T-cell (primary cell): ENCODE data around the gene ALKBH1. TPM values are rescaled to one million over a fixed set of nuclear protein-coding genes. Genes with fewer than 3 reads are reported as not detected.

Source experiments
- ATAC-seq, 4 experiments: fragments of 200-7000 bp in 3 of 4; fragments of 150-1000 bp in 1 of 4; cut with Tn5 transposase; replicated peaks in 1 of 4; 1 replicate in 3 of 4; 2 replicates in 1 of 4; pipeline ENCODE4 v1.10.0; 2021; ENCODE audit warnings: moderate library complexity in 3 of 4, mild to moderate bottlenecking in 2 of 4, moderate number of reproducible peaks in 1 of 4
- CTCF ChIA-PET, 2 donors: fragments of 300-600 bp; sonication (Branson Sonifier 250); formaldehyde crosslinking; loops; one replicate each; lab custom pipeline; 2022; ENCODE audit warnings: antibody characterized with exemption in 2 of 2; lab: Charles Lee
- POLR2A ChIA-PET, 2 donors: fragments of 300-600 bp; sonication (Branson Sonifier 250); formaldehyde crosslinking; loops; one replicate each; lab custom pipeline; 2022; ENCODE audit warnings: antibody characterized with exemption in 2 of 2; lab: Charles Lee
- DNase-seq, 35 experiments: peaks; one replicate each; pipeline versions ENCODE4 v3.0.0 to v3.0.0-alpha.2; 2013 to 2023
- H3K27ac ChIP-seq: one replicate; pipeline ENCODE4 v1.5.1; 2013; ENCODE audit warnings: low read length
- H3K27me3 ChIP-seq, 2 experiments: replicated peaks in 1 of 2; 1 replicate in 1 of 2; 2 replicates in 1 of 2; pipeline versions ENCODE4 v1.6.1 to v1.7.0; 2013; ENCODE audit warnings: low read length in 1 of 2, mixed read lengths in 1 of 2; ENCODE audit not compliant: control insufficient read depth in 2 of 2, insufficient read depth in 2 of 2; ENCODE audit errors: extremely low read depth in 1 of 2
- H3K36me3 ChIP-seq, 2 donors: 1 replicate in 1 of 2; 2 replicates in 1 of 2; pipeline versions ENCODE4 v1.6.1 to v1.7.0; 2013; ENCODE audit warnings: low read length in 1 of 2; ENCODE audit not compliant: control insufficient read depth in 2 of 2, insufficient read depth in 1 of 2; ENCODE audit errors: extremely low read depth in 1 of 2
- H3K4me1 ChIP-seq, 2 experiments: 1 replicate in 1 of 2; 2 replicates in 1 of 2; pipeline versions ENCODE4 v1.6.1 to v1.7.0; 2013; ENCODE audit warnings: low read length in 2 of 2, mixed read lengths in 1 of 2; ENCODE audit not compliant: insufficient read depth in 2 of 2, control insufficient read depth in 1 of 2; ENCODE audit errors: extremely low read depth in 1 of 2
- H3K4me3 ChIP-seq, 2 donors: 1 replicate in 1 of 2; 2 replicates in 1 of 2; pipeline versions ENCODE4 v1.5.1 to v1.7.0; 2013; ENCODE audit warnings: mild to moderate bottlenecking in 2 of 2, low read length in 1 of 2, moderate library complexity in 1 of 2; ENCODE audit not compliant: control insufficient read depth in 1 of 2; ENCODE audit errors: extremely low read depth in 1 of 2
- H3K9me3 ChIP-seq: 2 replicates; pipeline ENCODE4 v1.7.0; 2013
- H3K27ac Mint-ChIP-seq, 2 donors: one replicate each; pipeline ENCODE4 v1.8.0; 2020 to 2021; ENCODE audit warnings: mild to moderate bottlenecking in 2 of 2, mixed read lengths in 2 of 2
- H3K27me3 Mint-ChIP-seq, 2 donors: one replicate each; pipeline ENCODE4 v1.8.0; 2021 to 2022; ENCODE audit warnings: mixed read lengths in 2 of 2
- H3K36me3 Mint-ChIP-seq: one replicate; pipeline ENCODE4 v1.8.0; 2021; ENCODE audit warnings: mixed read lengths
- H3K4me1 Mint-ChIP-seq, 3 donors: one replicate each; pipeline ENCODE4 v1.8.0; 2020 to 2022; ENCODE audit warnings: mixed read lengths in 3 of 3, mild to moderate bottlenecking in 1 of 3
- H3K4me3 Mint-ChIP-seq, 3 donors: one replicate each; pipeline ENCODE4 v1.8.0; 2020 to 2022; ENCODE audit warnings: mild to moderate bottlenecking in 3 of 3, mixed read lengths in 3 of 3, moderate library complexity in 3 of 3
- H3K9me3 Mint-ChIP-seq, 3 donors: one replicate each; pipeline ENCODE4 v1.8.0; 2020 to 2022; ENCODE audit warnings: mixed read lengths in 3 of 3
- WGBS: methylation state at CpG from one replicate; pipeline ENCODE4 v1.1.5; 2013; ENCODE audit warnings: missing lambda C conversion rate; ENCODE audit not compliant: insufficient coverage; 5-methylcytosine and 5-hydroxymethylcytosine counted together
- total RNA-seq, 35 experiments: library from RNA in 6 of 35; stranded (reverse) in 6 of 35; fragments of 120-200 nt in 1 of 35; gene quantifications; one replicate each; pipeline versions ENCODE4 v1.2.1 to v1.2.4 and lab custom pipeline; 2013 to 2026

ALKBH1 gene
- total RNA-seq, 5 donors from 2014 or later (not counting 1 experiment from before 2014, with no cell fraction given), result 9.1 to 20.2 (median 17.9) TPM

DNA sequence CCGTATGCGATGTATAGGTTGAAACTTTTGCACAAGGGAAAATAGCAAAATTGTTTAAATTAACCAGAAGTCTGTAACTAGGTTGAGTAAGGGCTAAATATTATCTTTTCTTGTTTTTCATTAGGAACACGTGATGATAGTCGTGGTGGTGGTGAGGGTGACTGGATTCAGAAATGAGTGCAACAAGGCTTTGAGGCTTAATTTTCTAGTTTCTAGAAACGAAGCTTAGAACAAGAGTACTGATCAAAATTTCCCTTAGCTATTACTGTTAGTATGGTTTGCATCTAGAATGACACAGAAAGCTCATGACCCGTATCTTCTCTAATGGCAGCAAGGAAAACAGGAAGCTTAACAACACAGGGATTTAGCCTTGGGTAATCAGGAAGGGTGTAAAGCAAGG is 7.1 kb upstream of the ALKBH1 start:
- Histone ChIP-seq H3K4me1 (no peaks in the 10 kb centered on the region), H3K4me3 (no peak overlapping the region), H3K27ac (no peak overlapping the region), H3K9me3 (no peaks in the 10 kb centered on the region), H3K27me3 (no peaks in the 10 kb centered on the region), H3K36me3 (peaks cover 4 to 73% of the 10 kb centered on the region in 2 donors)
- peaks cover 42% of the 10 kb centered on the region for H3K36me3 Mint-ChIP-seq
- H3K4me3 Mint-ChIP-seq, result no peak overlapping the region
- H3K27me3 Mint-ChIP-seq, result no peaks in the 10 kb centered on the region
- H3K9me3 Mint-ChIP-seq, result no peaks in the 10 kb centered on the region
- H3K27ac Mint-ChIP-seq, result peak overlapping the region in 1 of 2 donors; percentile 3
- ATAC-seq (no peak), DNase-seq (no peak)
- ChIA-PET POLR2A (no interaction called here), CTCF (no interaction called here)
- WGBS, result 84% methylated on average over 4 of the region's 6 CpGs
- peaks cover 11 to 20% (median 17%) of the 10 kb centered on the region in 3 donors for H3K4me1 Mint-ChIP-seq

DNA sequence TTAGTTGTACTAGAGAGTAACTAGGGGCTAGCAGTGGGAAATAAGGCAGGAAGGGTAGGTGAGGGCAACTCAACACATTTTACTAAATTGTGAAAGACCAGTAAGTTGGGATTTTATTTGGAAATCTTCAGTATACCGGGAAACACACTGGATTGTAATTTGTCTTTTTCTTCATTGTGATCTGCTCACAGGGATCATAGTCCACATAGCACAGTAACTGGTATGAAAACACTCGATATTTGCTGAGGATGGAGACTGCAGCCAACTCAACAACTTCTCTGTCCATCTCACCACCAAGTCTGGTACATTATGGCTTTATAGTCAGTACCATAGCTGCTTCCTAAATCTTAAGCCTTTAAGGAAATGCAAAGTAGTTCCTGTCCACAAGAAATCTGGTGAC is 2.5 kb upstream of the ALKBH1 start:
- H3K27ac ChIP-seq, result no peak overlapping the region
- H3K27me3 Mint-ChIP-seq, result no peaks in the 10 kb centered on the region
- peaks cover 28% of the 10 kb centered on the region for H3K36me3 Mint-ChIP-seq
- no peaks in the 10 kb centered on the region for H3K27me3 ChIP-seq
- H3K4me3 ChIP-seq, result no peak overlapping the region
- H3K4me1 Mint-ChIP-seq, result peaks cover 41 to 54% (median 50%) of the 10 kb centered on the region in 3 donors
- POLR2A ChIA-PET, result interaction anchor here in 1 of 2 donors (1.3 kb wide), 1 partner anchor 27 kb away, joined by 3 read pairs; no protein-coding TSS in a partner anchor
- peaks cover 16 to 29% of the 10 kb centered on the region in 2 experiments for H3K4me1 ChIP-seq
- 100% methylated on average over 1 of the region's 2 CpGs for WGBS
- no peak overlapping the region for H3K27ac Mint-ChIP-seq
- H3K9me3 ChIP-seq, result no peaks in the 10 kb centered on the region
- CTCF ChIA-PET, result no interaction called here
- ATAC-seq (no peak), DNase-seq (no peak)
- peaks cover 0 to 38% of the 10 kb centered on the region in 2 donors for H3K36me3 ChIP-seq
- peak overlapping the region in 2 of 3 donors; percentile 4 to 17 for H3K4me3 Mint-ChIP-seq
- no peaks in the 10 kb centered on the region for H3K9me3 Mint-ChIP-seq

- no peaks in the 10 kb centered on the region for H3K27me3 Mint-ChIP-seq
- no peak for ATAC-seq
- no peak overlapping the region for H3K4me3 ChIP-seq
Observed at GRCh38 chr14:77709412-77709811, 1.6 kb upstream of the ALKBH1 start.

GRCh38 chr14:77708749-77709148 is 926 bp upstream of the ALKBH1 start:
- no peaks in the 10 kb centered on the region for H3K27me3 Mint-ChIP-seq
- DNase-seq, result no peak
- H3K9me3 ChIP-seq, result no peaks in the 10 kb centered on the region
- H3K9me3 Mint-ChIP-seq, result no peaks in the 10 kb centered on the region
- peak overlapping the region; percentile 90 to 95 for H3K27ac Mint-ChIP-seq
- H3K27ac ChIP-seq, result no peak overlapping the region
- WGBS, result 8% methylated on average over 3 of the region's 7 CpGs
- H3K4me3 Mint-ChIP-seq, result peak overlapping the region; percentile 90 to 97 (median 96)
- H3K36me3 ChIP-seq, result peaks cover 0 to 37% of the 10 kb centered on the region in 2 donors
- peaks cover 29% of the 10 kb centered on the region for H3K36me3 Mint-ChIP-seq
- H3K4me1 Mint-ChIP-seq, result peaks cover 34 to 51% (median 49%) of the 10 kb centered on the region in 3 donors
- H3K4me1 ChIP-seq, result peaks cover 16 to 29% of the 10 kb centered on the region in 2 experiments
- H3K27me3 ChIP-seq, result no peaks in the 10 kb centered on the region
- H3K4me3 ChIP-seq, result peak overlapping the region; percentile 80 to 100
- POLR2A ChIA-PET, result interaction anchor here in 1 of 2 donors (0.5 kb wide), 1 partner anchor 119 kb away, joined by 3 read pairs; no protein-coding TSS in a partner anchor
- CTCF ChIA-PET, result no interaction called here
- no peak for ATAC-seq

More at GRCh38 chr14:77709412-77709811, 1.6 kb upstream of the ALKBH1 start:
- H3K4me3 Mint-ChIP-seq, result peak overlapping the region; percentile 90 to 97 (median 96)
- peaks cover 34 to 51% (median 49%) of the 10 kb centered on the region in 3 donors for H3K4me1 Mint-ChIP-seq
- no peak for DNase-seq
- Histone ChIP-seq H3K4me1 (peaks cover 16 to 29% of the 10 kb centered on the region in 2 experiments), H3K9me3 (no peaks in the 10 kb centered on the region), H3K27me3 (no peaks in the 10 kb centered on the region), H3K36me3 (peaks cover 0 to 33% of the 10 kb centered on the region in 2 donors), H3K27ac (no peak overlapping the region)
- ChIA-PET CTCF (no interaction called here), POLR2A (interaction anchor here (0.6 to 1.3 kb wide), 3 partner anchors 28 to 387 kb away, joined by 3 read pairs; no protein-coding TSS in a partner anchor)
- 13% methylated on average over 1 of the region's 3 CpGs for WGBS
- H3K9me3 Mint-ChIP-seq, result no peaks in the 10 kb centered on the region
- H3K27ac Mint-ChIP-seq, result peak overlapping the region in 1 of 2 donors; percentile 76
- peaks cover 24% of the 10 kb centered on the region for H3K36me3 Mint-ChIP-seq

- CTCF ChIA-PET, result interaction anchor here (0.5 to 1.8 kb wide), 4 partner anchors 11 to 248 kb away, joined by 3 to 8 read pairs (median 4); no protein-coding TSS in a partner anchor
- peaks cover 21% of the 10 kb centered on the region for H3K36me3 Mint-ChIP-seq
Observed at GRCh38 chr14:77707355-77707723, 484 bp downstream of the ALKBH1 start.

GRCh38 chr14:77691259-77691658 is 16.6 kb downstream of the ALKBH1 start:
- H3K27me3 ChIP-seq, result no peaks in the 10 kb centered on the region
- CTCF ChIA-PET, result no interaction called here
- H3K4me1 Mint-ChIP-seq, result no peaks in the 10 kb centered on the region
- H3K27me3 Mint-ChIP-seq, result no peaks in the 10 kb centered on the region
- H3K36me3 ChIP-seq, result peaks cover 5 to 61% of the 10 kb centered on the region in 2 donors
- H3K27ac Mint-ChIP-seq, result no peak overlapping the region
- no peaks in the 10 kb centered on the region for H3K4me1 ChIP-seq
- H3K9me3 Mint-ChIP-seq, result no peaks in the 10 kb centered on the region
- no peaks in the 10 kb centered on the region for H3K9me3 ChIP-seq
- peaks cover 70% of the 10 kb centered on the region for H3K36me3 Mint-ChIP-seq
- H3K27ac ChIP-seq, result no peak overlapping the region
- H3K4me3 Mint-ChIP-seq, result no peak overlapping the region
- DNase-seq (no peak), ATAC-seq (no peak)
- WGBS, result 100% methylated on average over 2 of the region's 2 CpGs
- no peak overlapping the region for H3K4me3 ChIP-seq
- POLR2A ChIA-PET, result no interaction called here

More at GRCh38 chr14:77707355-77707723, 484 bp downstream of the ALKBH1 start:
- POLR2A ChIA-PET, result interaction anchor here (0.5 to 0.6 kb wide), 2 partner anchors 15 to 57 kb away, joined by 3 to 4 read pairs; no protein-coding TSS in a partner anchor
- Mint-ChIP-seq H3K9me3 (no peaks in the 10 kb centered on the region), H3K4me1 (peaks cover 34 to 43% (median 41%) of the 10 kb centered on the region in 3 donors), H3K27ac (peak overlapping the region; percentile 90 to 95), H3K4me3 (peak overlapping the region; percentile 90 to 97 (median 96)), H3K27me3 (no peaks in the 10 kb centered on the region)
- Histone ChIP-seq H3K36me3 (peaks cover 9 to 36% of the 10 kb centered on the region in 2 donors), H3K4me1 (peaks cover 16 to 29% of the 10 kb centered on the region in 2 experiments), H3K27me3 (no peaks in the 10 kb centered on the region), H3K9me3 (no peaks in the 10 kb centered on the region), H3K27ac (peak overlapping the region; percentile 19), H3K4me3 (peak overlapping the region; percentile 80 to 100)
- ATAC-seq (peak; percentile 37 to 44 (median 39)), DNase-seq (peak in 9 of 35 experiments; percentile 1 to 33 (median 8))
- WGBS, result 0% methylated on average over 7 of the region's 14 CpGs
